ENCODE results near the gene EID2. TPM values are rescaled to one million over a fixed set of nuclear protein-coding genes. Genes with fewer than 3 reads are reported as not detected.

EID2 gene
- total and polyA plus RNA-seq, 10 of the 15 experiments (the other 5 are each of a cell fraction or from before 2014, with no cell fraction given), result 1.6 to 11.4 (median 7.0) TPM

- in situ Hi-C loops (cut with MboI) (no loop called here), intact Hi-C loops (cut with micrococcal nuclease; ENCODE audit: unreplicated experiment) (loop anchor here (5.0 kb wide), 1 partner anchor 51 kb away; the partner anchor contains the start of gene SUPT5H)
- DNase-seq (ENCODE audit: low read depth, low spot score) (no peak), ATAC-seq (peak; percentile 79), FAIRE-seq (no peak)
- POLR2A ChIA-PET, result interaction anchor here (0.5 to 1.2 kb wide), 5 partner anchors 29 to 238 kb away, joined by 3 to 5 read pairs (median 3); no protein-coding TSS in a partner anchor
- no TSS peak for BruUV-seq (replicated peaks)
- SMC1A ChIA-PET (ENCODE audit: uncharacterized antibody, unreplicated experiment), result interaction anchor here (0.6 to 3.0 kb wide), 12 partner anchors 13 to 107 kb away, joined by 3 to 11 read pairs (median 3); partner anchors contain the start of genes EID2B, MED29, PAF1 and RPS16
- Histone ChIP-seq H3K4me3 (0 out of 2 replicates have a peak overlapping the region, but pooled peaks have one; percentile 5), H3K4me1 (ENCODE audit: control insufficient read depth, insufficient read depth, low read length) (peaks cover 10% of the 10 kb centered on the region), H3K36me3 (ENCODE audit: control insufficient read depth in 2 of 2, insufficient read depth in 2 of 2, low read length in 1 of 2) (no peaks in the 10 kb centered on the region), H3K4me2 (ENCODE audit: control insufficient read depth, insufficient read depth) (peak overlapping the region; percentile 89), H3K27ac (ENCODE audit: control insufficient read depth, insufficient read depth) (no peak overlapping the region), H3K9me3 (replicated peaks; ENCODE audit: control insufficient read depth, insufficient read depth, low read length) (no peaks in the 10 kb centered on the region; the same call in 2 of the 3 replicates), H3K27me3 (replicated peaks in 1 of 2; ENCODE audit: control insufficient read depth in 2 of 2, insufficient read depth in 2 of 2, low read length in 1 of 2) (peaks cover 0 to 19% of the 10 kb centered on the region in 2 experiments; a peak in 2 of 4 replicates), H3K79me2 (ENCODE audit: control insufficient read depth, insufficient read depth, low read length) (no peaks in the 10 kb centered on the region), H3K9ac (ENCODE audit: control insufficient read depth, insufficient read depth, low read length) (no peak overlapping the region), H2AFZ (ENCODE audit: control insufficient read depth, low read depth, low read length) (no peak overlapping the region; the same call in 1 of the 2 replicates), H4K20me1 (ENCODE audit: control insufficient read depth, insufficient read depth) (no peaks in the 10 kb centered on the region)
- CTCF ChIA-PET, result interaction anchor here (0.6 to 2.9 kb wide), 18 partner anchors 10 to 400 kb away, joined by 3 to 19 read pairs (median 4); partner anchors contain the start of genes EID2B and PLEKHG2
- 2% methylated on average over 40 of the region's 40 CpGs for WGBS (ENCODE audit: insufficient coverage, insufficient replicate concordance, low lambda C conversion rate, missing lambda C conversion rate)
- RAD21 ChIA-PET (ENCODE audit: unreplicated experiment), result interaction anchor here (0.5 to 2.2 kb wide), 8 partner anchors 13 to 829 kb away, joined by 3 to 13 read pairs (median 4); partner anchors contain the start of gene EID2B
- TF ChIP-seq, protein P1, sequence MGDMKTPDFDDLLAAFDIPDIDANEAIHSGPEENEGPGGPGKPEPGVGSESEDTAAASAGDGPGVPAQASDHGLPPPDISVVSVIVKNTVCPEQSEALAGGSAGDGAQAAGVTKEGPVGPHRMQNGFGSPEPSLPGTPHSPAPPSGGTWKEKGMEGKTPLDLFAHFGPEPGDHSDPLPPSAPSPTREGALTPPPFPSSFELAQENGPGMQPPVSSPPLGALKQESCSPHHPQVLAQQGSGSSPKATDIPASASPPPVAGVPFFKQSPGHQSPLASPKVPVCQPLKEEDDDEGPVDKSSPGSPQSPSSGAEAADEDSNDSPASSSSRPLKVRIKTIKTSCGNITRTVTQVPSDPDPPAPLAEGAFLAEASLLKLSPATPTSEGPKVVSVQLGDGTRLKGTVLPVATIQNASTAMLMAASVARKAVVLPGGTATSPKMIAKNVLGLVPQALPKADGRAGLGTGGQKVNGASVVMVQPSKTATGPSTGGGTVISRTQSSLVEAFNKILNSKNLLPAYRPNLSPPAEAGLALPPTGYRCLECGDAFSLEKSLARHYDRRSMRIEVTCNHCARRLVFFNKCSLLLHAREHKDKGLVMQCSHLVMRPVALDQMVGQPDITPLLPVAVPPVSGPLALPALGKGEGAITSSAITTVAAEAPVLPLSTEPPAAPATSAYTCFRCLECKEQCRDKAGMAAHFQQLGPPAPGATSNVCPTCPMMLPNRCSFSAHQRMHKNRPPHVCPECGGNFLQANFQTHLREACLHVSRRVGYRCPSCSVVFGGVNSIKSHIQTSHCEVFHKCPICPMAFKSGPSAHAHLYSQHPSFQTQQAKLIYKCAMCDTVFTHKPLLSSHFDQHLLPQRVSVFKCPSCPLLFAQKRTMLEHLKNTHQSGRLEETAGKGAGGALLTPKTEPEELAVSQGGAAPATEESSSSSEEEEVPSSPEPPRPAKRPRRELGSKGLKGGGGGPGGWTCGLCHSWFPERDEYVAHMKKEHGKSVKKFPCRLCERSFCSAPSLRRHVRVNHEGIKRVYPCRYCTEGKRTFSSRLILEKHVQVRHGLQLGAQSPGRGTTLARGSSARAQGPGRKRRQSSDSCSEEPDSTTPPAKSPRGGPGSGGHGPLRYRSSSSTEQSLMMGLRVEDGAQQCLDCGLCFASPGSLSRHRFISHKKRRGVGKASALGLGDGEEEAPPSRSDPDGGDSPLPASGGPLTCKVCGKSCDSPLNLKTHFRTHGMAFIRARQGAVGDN (IDR thresholded peaks at IDR 0.05), result peak; percentile 29; the same call in 1 of the 2 replicates
- TF ChIP-seq RAD51 (IDR thresholded peaks at IDR 0.05) (peak; percentile 72), NBN (IDR thresholded peaks at IDR 0.05) (0 out of 2 replicates have a peak, but pooled peaks have one; percentile 48), ZSCAN29 (IDR thresholded peaks at IDR 0.05) (no peak), SREBF2 (IDR thresholded peaks at IDR 0.05; ENCODE audit: low read length) (no peak), RBBP5 (conservative IDR thresholded peaks at IDR 0.05) (no peak), RELB (IDR thresholded peaks at IDR 0.05; ENCODE audit: low read depth) (0 out of 2 replicates have a peak, but pooled peaks have one; percentile 18), STAT3 (IDR thresholded peaks at IDR 0.05; ENCODE audit: low read depth, low read length) (no peak), RCOR1 (conservative IDR thresholded peaks at IDR 0.05; ENCODE audit: low read depth, low read length) (no peak), RAD21 (IDR thresholded peaks at IDR 0.05; ENCODE audit: insufficient read depth, low read depth, low read length) (0 out of 2 replicates have a peak, but pooled peaks have one; percentile 22), MXI1 (IDR thresholded peaks at IDR 0.05; ENCODE audit: low read depth, low read length) (peak; percentile 75)
- TF ChIP-seq, protein P2, sequence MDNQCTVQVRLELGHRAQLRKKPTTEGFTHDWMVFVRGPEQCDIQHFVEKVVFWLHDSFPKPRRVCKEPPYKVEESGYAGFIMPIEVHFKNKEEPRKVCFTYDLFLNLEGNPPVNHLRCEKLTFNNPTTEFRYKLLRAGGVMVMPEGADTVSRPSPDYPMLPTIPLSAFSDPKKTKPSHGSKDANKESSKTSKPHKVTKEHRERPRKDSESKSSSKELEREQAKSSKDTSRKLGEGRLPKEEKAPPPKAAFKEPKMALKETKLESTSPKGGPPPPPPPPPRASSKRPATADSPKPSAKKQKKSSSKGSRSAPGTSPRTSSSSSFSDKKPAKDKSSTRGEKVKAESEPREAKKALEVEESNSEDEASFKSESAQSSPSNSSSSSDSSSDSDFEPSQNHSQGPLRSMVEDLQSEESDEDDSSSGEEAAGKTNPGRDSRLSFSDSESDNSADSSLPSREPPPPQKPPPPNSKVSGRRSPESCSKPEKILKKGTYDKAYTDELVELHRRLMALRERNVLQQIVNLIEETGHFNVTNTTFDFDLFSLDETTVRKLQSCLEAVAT (IDR thresholded peaks at IDR 0.05), result 0 out of 2 replicates have a peak, but pooled peaks have one; percentile 33
- TF ChIP-seq, protein P3, sequence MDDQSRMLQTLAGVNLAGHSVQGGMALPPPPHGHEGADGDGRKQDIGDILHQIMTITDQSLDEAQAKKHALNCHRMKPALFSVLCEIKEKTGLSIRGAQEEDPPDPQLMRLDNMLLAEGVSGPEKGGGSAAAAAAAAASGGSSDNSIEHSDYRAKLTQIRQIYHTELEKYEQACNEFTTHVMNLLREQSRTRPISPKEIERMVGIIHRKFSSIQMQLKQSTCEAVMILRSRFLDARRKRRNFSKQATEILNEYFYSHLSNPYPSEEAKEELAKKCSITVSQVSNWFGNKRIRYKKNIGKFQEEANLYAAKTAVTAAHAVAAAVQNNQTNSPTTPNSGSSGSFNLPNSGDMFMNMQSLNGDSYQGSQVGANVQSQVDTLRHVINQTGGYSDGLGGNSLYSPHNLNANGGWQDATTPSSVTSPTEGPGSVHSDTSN (IDR thresholded peaks at IDR 0.05; ENCODE audit: insufficient replicate concordance, low read depth, low read length), result peak; percentile 38
Measured at GRCh38 chr19:39497996-39498797, 41.8 kb downstream of the EID2 start.

All from GM12878 (cell line).